Measurements from ENCODE around the gene PLA2G2C.

- TF ChIP-seq CTCF (IDR thresholded peaks at IDR 0.05; ENCODE audit: low read depth, low read length) (no peak), EZH2phosphoT487 (IDR thresholded peaks at IDR 0.05; ENCODE audit: low read depth) (no peak)
Measured at GRCh38 chr1:20115479-20115878, 70.8 kb downstream of the PLA2G2C start.
